Neutrophil (primary cell): ENCODE measurements around the gene ARHGEF6.

ENCODE experiments used
- H3K27ac ChIP-seq: fragments of 200-600 bp; sonication (generic); 2 replicates; pipeline ENCODE4 v1.5.1; 2016; ENCODE audit warnings: mild to moderate bottlenecking, moderate library complexity
- H3K27me3 ChIP-seq: fragments of 200-600 bp; sonication (generic); 2 replicates; pipeline ENCODE4 v1.6.0; 2016; ENCODE audit warnings: mild to moderate bottlenecking
- H3K36me3 ChIP-seq: fragments of 200-600 bp; sonication (generic); 2 replicates; pipeline ENCODE4 v1.5.1; 2017
- H3K4me1 ChIP-seq, 2 experiments: fragments of 200-600 bp in 1 of 2; sonication (generic) in 1 of 2; 1 replicate in 1 of 2; 2 replicates in 1 of 2; pipeline versions ENCODE4 v1.5.1 to v1.6.1; 2013 to 2016; ENCODE audit warnings: low read depth in 1 of 2, low read length in 1 of 2, mild to moderate bottlenecking in 1 of 2, moderate library complexity in 1 of 2; ENCODE audit not compliant: control insufficient read depth in 1 of 2, insufficient read depth in 1 of 2
- H3K4me3 ChIP-seq, 2 experiments: fragments of 200-600 bp in 1 of 2; sonication (generic) in 1 of 2; 1 replicate in 1 of 2; 2 replicates in 1 of 2; pipeline ENCODE4 v1.5.1; 2013 to 2016; ENCODE audit warnings: low read depth in 1 of 2, low read length in 1 of 2, mild to moderate bottlenecking in 1 of 2, moderate library complexity in 1 of 2
- H3K9me3 ChIP-seq: fragments of 200-600 bp; sonication (generic); 2 replicates; pipeline ENCODE4 v1.5.1; 2016
- TF ChIP-seq, protein P1 (sequence below): fragments of 200-600 bp; sonication (generic); IDR thresholded peaks from 2 replicates; pipeline ENCODE4 v1.5.1; 2016; ENCODE audit warnings: antibody characterized with exemption

The ARHGEF6 gene

DNA sequence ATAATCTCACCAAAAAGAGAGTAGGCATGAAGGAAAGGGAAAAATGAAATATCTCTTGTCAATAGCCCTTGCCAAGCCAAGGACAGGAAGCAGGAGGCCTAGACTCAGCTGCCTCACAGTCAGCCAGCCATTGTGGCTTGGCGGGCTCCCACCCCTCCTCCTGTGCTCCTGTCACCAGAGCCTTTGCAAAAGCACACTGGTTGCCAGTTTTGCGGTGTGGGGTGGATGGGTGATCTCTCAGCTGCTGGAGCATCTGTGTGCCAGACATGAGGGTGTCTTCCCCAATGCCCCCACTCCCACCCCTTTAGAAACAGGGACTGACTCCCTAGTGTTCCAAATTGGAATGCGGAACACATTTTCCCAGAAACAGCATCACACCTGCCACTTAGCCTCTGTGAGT is 26.1 kb downstream of the ARHGEF6 start:
- Histone ChIP-seq H3K27ac (peak overlapping the region; percentile 52), H3K36me3 (no peaks in the 10 kb centered on the region), H3K4me3 (no peak overlapping the region), H3K9me3 (no peaks in the 10 kb centered on the region), H3K27me3 (no peaks in the 10 kb centered on the region), H3K4me1 (peaks cover 12 to 16% of the 10 kb centered on the region in 2 experiments)
- TF ChIP-seq, protein P1, sequence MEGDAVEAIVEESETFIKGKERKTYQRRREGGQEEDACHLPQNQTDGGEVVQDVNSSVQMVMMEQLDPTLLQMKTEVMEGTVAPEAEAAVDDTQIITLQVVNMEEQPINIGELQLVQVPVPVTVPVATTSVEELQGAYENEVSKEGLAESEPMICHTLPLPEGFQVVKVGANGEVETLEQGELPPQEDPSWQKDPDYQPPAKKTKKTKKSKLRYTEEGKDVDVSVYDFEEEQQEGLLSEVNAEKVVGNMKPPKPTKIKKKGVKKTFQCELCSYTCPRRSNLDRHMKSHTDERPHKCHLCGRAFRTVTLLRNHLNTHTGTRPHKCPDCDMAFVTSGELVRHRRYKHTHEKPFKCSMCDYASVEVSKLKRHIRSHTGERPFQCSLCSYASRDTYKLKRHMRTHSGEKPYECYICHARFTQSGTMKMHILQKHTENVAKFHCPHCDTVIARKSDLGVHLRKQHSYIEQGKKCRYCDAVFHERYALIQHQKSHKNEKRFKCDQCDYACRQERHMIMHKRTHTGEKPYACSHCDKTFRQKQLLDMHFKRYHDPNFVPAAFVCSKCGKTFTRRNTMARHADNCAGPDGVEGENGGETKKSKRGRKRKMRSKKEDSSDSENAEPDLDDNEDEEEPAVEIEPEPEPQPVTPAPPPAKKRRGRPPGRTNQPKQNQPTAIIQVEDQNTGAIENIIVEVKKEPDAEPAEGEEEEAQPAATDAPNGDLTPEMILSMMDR: no peak

DNA sequence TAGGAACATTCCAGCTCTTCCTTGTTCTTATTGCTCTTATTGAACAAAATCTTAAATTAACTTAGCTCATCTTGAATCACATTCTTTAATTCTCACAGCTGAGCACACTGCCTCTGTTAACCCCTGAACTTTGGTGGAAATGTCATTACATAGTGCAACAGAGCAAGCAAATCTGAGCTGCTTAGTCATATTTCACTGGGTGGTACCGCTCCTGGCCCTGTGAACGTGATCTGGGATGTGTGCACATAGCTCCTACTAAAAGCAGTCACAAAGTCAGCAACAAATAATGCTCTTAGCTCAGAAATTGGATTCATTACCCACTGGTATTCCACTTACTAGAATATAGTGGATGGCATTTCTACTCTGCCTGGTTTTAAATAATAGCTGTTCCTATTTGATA is 27.9 kb downstream of the ARHGEF6 start:
- Histone ChIP-seq H3K4me3 (no peak overlapping the region), H3K27me3 (no peaks in the 10 kb centered on the region), H3K4me1 (peaks cover 18 to 20% of the 10 kb centered on the region in 2 experiments), H3K36me3 (no peaks in the 10 kb centered on the region), H3K27ac (no peak overlapping the region), H3K9me3 (no peaks in the 10 kb centered on the region)
- TF ChIP-seq, protein P1: no peak

DNA sequence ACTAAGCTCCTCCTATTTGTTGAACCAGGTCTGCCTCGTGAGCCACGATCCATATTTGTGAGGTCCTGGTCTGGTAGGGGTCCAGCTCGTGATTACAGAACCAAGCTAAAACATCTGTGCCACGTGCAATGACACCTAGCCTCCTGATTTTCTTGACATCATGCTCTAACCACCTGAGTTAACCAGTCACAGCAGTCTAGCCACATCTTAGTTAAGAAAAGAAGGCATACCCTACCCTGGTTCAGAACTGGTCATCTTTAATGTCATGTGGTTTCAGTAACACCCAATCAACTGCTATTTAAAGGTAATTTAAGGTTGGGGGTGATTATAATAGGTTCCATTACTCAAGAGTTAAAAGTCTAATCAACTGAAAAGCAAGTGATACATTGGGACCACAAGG is 28.4 kb downstream of the ARHGEF6 start:
- TF ChIP-seq, protein P1: no peak
- Histone ChIP-seq H3K27ac (no peak overlapping the region), H3K36me3 (no peaks in the 10 kb centered on the region), H3K4me1 (peaks cover 22 to 23% of the 10 kb centered on the region in 2 experiments), H3K27me3 (no peaks in the 10 kb centered on the region), H3K9me3 (no peaks in the 10 kb centered on the region), H3K4me3 (no peak overlapping the region)

DNA sequence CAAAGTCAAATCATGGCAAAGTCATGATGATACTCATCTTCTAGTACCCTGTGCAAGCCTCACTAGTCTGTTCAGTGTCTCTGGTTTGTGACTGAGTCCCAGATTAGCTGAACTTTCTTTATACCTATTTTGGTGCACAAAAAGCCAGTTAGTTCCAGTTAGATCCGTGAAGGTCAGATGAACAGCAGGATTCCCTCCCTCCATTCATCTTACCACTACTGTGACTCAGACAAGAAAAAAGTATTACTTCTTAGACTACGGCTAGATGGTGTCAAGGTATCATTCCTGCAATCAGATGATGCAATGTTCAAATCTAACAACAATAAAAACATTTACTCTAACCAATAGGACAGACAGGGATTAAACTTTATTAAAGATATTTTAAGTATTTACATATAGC is 30.4 kb downstream of the ARHGEF6 start:
- no peaks in the 10 kb centered on the region for H3K27me3 ChIP-seq
- H3K9me3 ChIP-seq: no peaks in the 10 kb centered on the region
- H3K4me3 ChIP-seq: no peak overlapping the region
- no peaks in the 10 kb centered on the region for H3K36me3 ChIP-seq
- H3K27ac ChIP-seq: peak overlapping the region; percentile 58
- H3K4me1 ChIP-seq: peaks cover 42% of the 10 kb centered on the region in 2 experiments
- TF ChIP-seq, protein P1: no peak

DNA sequence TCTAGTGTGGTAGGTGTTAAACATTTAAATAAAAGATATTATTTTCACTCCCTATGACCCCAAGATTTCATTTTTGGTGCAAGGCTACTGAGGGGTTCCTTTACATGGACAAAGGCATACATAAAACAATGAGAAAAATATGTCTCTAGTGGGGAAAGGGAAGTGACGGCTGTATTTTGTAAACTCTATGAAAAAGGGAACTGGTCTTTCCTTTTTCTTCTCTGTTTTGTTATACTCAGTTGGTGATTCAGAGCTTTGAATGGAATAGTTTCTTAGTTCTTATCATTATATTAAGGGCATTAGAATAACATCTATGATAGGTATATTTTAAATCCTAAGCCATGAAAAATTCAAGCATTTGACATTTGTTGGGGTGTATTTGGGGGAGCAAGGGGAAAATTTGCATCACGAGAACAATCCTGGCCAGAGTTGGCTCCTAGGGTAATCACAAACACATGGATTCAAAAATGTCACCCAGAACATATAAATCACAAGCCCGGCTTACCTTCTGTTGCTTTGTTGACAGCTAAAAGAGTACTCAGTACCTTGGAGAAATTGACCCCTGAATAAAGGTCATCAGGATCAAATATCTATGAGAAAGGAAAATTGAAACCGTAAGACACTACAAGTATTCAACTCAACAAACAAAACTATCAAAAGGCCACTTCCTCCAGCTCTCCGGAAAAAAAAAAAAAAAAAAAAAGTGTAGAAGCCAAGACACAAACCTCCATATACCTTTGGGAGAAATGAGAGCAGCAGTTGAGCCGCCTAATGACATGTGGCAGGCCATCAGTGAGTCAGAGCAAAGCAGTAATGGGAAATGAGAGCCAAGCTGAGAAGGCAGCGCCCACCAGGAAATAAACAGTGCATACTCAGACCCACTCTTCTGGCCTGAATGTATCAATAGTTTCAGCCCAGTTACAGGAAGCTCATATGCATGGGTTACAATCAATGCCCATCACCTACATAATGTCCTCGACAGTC is 33.4 kb downstream of the ARHGEF6 start:
- TF ChIP-seq, protein P1: no peak
- Histone ChIP-seq H3K36me3 (no peaks in the 10 kb centered on the region), H3K27me3 (no peaks in the 10 kb centered on the region), H3K27ac (peak overlapping the region; percentile 90), H3K4me3 (peak overlapping the region; percentile 8 to 44), H3K4me1 (peaks cover 40 to 42% of the 10 kb centered on the region in 2 experiments), H3K9me3 (no peaks in the 10 kb centered on the region)
